ENCODE measurements around the gene DIP2C. TPM values are rescaled to one million over a fixed set of nuclear protein-coding genes. Genes with fewer than 3 reads are reported as not detected.
"Not testable (repeated sequence)": the region's sequence is repeated elsewhere in the genome, so short reads cannot be mapped to it uniquely, and the experiment has no call there.

The DIP2C gene
- total RNA-seq, 1 donor from 2014 or later = 23.1 TPM

DNA sequence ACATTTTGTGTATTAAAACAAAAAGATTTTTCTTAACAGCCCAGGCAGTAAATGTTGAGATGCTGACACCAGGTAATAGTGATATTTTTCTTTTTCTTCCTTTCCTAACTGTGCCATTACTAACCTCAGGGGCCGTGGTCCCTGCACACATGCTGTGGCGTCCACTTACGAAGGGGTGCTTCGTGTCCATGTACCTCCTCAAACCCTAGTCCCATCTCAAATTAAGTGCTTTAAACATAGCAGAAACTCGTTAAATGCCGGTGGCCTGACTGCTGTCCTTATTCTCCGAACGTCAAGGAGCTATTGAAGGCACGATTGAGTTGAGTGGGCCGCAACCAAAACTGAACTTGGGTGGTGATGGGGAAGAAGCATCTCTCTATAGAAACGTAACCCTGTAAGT lies 421.8 kb downstream of the DIP2C start:
- Mint-ChIP-seq H3K27ac (no peak overlapping the region), H3K27me3 (no peaks in the 10 kb centered on the region), H3K4me1 (ENCODE audit: unreplicated experiment) (no peaks in the 10 kb centered on the region), H3K4me3 (no peak overlapping the region), H3K9me3 (no peaks in the 10 kb centered on the region), H3K36me3 (no peaks in the 10 kb centered on the region)
- no peak for TF ChIP-seq CTCF (conservative IDR thresholded peaks at IDR 0.05)
- no peak for DNase-seq (ENCODE audit: extremely low spot score, unreplicated experiment)

DNA sequence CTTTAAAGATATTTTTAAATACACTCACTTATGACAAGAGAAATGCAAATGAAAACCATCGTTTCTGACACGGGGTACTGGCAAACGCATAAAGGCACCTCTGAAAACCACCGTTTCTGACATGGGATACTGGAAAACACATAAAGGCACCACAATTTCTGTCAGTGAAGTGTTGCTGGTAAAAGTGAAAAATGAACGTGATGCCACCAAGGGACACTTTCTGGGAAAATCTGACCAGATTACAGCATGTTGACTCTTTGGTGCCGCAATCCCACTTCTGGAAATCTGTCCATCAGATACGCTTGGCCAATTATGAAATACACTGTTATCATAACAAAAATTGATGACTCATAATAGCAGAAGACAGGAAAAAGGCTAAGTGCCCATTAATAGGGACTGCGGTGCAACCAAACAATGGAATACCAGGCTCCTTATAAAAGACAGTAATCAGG lies 422.5 kb downstream of the DIP2C start:
- no peak for DNase-seq (ENCODE audit: extremely low spot score, unreplicated experiment)
- no peak overlapping the region for H3K27ac Mint-ChIP-seq

GRCh38 chr10:265816-266588 lies 423.5 kb downstream of the DIP2C start:
- H3K27me3 Mint-ChIP-seq; H3K27ac Mint-ChIP-seq; H3K9me3 Mint-ChIP-seq; H3K4me3 Mint-ChIP-seq; DNase-seq (ENCODE audit: extremely low spot score, unreplicated experiment); H3K4me1 Mint-ChIP-seq (ENCODE audit: unreplicated experiment); H3K36me3 Mint-ChIP-seq: not testable (repeated sequence)

More for the DNA sequence above, 422.5 kb downstream of the DIP2C start:
- no peaks in the 10 kb centered on the region for H3K9me3 Mint-ChIP-seq
- no peaks in the 10 kb centered on the region for H3K27me3 Mint-ChIP-seq
- H3K4me1 Mint-ChIP-seq (ENCODE audit: unreplicated experiment) = no peaks in the 10 kb centered on the region
- H3K4me3 Mint-ChIP-seq = no peak overlapping the region
- no peak for TF ChIP-seq CTCF (conservative IDR thresholded peaks at IDR 0.05)
- no peaks in the 10 kb centered on the region for H3K36me3 Mint-ChIP-seq

GRCh38 chr10:265074-265440 lies 424.4 kb downstream of the DIP2C start:
- not testable (repeated sequence) for H3K27me3 Mint-ChIP-seq; H3K4me1 Mint-ChIP-seq (ENCODE audit: unreplicated experiment); DNase-seq (ENCODE audit: extremely low spot score, unreplicated experiment); H3K4me3 Mint-ChIP-seq; H3K36me3 Mint-ChIP-seq; H3K9me3 Mint-ChIP-seq; H3K27ac Mint-ChIP-seq

DNA sequence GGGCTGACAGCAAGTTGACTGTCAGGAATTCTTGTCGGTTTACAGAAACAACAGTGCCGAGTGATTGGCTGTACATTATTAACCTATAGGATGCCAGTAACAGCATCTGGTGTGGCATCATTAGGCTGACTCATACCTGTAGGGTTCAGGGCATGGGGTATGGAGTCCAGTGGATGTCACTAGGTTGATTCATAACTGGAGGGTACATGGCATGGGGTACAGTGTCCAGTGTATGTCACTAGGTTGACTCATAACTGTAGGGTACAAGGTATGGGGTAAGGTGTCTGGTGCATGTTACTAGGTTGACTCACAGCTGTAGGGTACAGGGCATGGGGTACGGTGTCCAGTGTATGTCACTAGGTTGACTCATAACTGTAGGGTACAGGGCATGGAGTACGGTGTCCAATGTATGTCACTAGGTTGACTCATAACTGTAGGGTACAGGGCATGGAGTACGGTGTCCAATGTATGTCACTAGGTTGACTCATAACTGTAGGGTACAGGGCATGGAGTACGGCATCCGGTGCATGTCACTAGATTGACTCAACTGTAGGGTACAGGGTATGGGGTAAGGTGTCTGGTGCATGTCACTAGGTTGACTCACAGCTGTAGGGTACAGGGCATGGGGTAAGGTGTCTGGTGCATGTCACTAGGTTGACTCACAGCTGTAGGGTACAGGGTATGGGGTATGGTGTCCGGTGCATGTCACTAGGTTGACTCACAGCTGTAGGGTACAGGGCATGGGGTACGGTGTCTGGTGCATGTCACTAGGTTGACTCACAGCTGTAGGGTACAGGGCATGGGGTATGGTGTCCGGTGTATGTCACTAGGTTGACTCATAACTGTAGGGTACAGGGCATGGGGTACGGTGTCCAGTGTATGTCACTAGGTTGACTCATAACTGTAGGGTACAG lies 425.1 kb downstream of the DIP2C start:
- not testable (repeated sequence) for H3K27ac Mint-ChIP-seq; H3K4me3 Mint-ChIP-seq; H3K27me3 Mint-ChIP-seq; H3K36me3 Mint-ChIP-seq; DNase-seq (ENCODE audit: extremely low spot score, unreplicated experiment); H3K4me1 Mint-ChIP-seq (ENCODE audit: unreplicated experiment); H3K9me3 Mint-ChIP-seq

DNA sequence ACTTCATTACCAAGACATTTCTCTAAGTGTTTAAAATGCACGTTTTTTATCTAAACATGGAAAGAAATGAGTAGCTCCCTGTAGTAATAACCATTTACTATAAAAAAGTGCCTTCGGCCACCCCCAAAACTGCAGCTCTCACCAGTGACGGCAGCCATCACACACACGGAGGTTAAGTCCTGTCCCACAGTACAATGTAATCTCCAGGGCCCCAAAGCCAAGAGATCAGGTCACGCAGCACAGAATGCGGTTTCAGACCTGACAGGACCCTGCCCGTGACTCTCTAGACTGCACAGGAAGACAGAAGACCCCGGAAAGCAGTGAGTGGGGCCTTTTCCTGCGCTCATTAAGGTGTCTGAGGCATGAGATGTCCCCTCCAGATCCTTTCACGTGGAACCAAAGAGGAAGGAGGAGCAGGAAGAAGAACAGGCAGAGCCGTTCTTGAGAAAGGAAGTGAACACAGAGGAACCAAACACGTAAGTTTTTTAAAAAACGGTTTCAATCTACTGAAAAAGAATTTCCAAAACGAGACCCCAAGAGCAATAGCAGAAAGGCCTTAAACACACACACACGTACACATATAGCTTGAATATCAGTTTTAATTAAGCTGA lies 428.5 kb downstream of the DIP2C start:
- H3K4me1 Mint-ChIP-seq (ENCODE audit: unreplicated experiment) = no peaks in the 10 kb centered on the region
- no peaks in the 10 kb centered on the region for H3K9me3 Mint-ChIP-seq
- peaks cover 12% of the 10 kb centered on the region for H3K36me3 Mint-ChIP-seq
- no peak overlapping the region for H3K4me3 Mint-ChIP-seq
- no peak for DNase-seq (ENCODE audit: extremely low spot score, unreplicated experiment)
- no peak overlapping the region for H3K27ac Mint-ChIP-seq
- no peak for TF ChIP-seq CTCF (conservative IDR thresholded peaks at IDR 0.05)
- no peaks in the 10 kb centered on the region for H3K27me3 Mint-ChIP-seq

All from type B pancreatic cell (in vitro differentiated cells).